ENCODE results near the gene ACTR1B.
"Not testable (repeated sequence)": the region's sequence is repeated elsewhere in the genome, so short reads cannot be mapped to it uniquely, and the experiment has no call there.

The ACTR1B gene

GRCh38 chr2:97673182-97673914 is 9.5 kb upstream of the ACTR1B start:
- DNase-seq (ENCODE audit: insufficient read length, low spot score) (no peak), FAIRE-seq (no peak)
- TF ChIP-seq POLR2A (IDR thresholded peaks at IDR 0.05; ENCODE audit: low read depth, low read length): no peak

- FAIRE-seq; DNase-seq (ENCODE audit: insufficient read length, low spot score): not testable (repeated sequence)
These were observed 8.8 kb upstream of the ACTR1B start for GRCh38 chr2:97672606-97673140.

GRCh38 chr2:97671526-97671925 is 7.7 kb upstream of the ACTR1B start:
- DNase-seq (ENCODE audit: insufficient read length, low spot score): no peak
- FAIRE-seq: no peak
- TF ChIP-seq POLR2A (IDR thresholded peaks at IDR 0.05; ENCODE audit: low read depth, low read length): no peak

- DNase-seq (ENCODE audit: insufficient read length, low spot score): no peak
- TF ChIP-seq POLR2A (IDR thresholded peaks at IDR 0.05; ENCODE audit: low read depth, low read length): no peak
- no peak for FAIRE-seq
These were observed 6.6 kb upstream of the ACTR1B start for GRCh38 chr2:97670471-97670870.

- FAIRE-seq (no peak), DNase-seq (ENCODE audit: insufficient read length, low spot score) (no peak)
- no peak for TF ChIP-seq POLR2A (IDR thresholded peaks at IDR 0.05; ENCODE audit: low read depth, low read length)
These were observed 5.6 kb upstream of the ACTR1B start, which contains the start of gene C2orf92 for GRCh38 chr2:97669448-97669847. Gene C2orf92 (plus strand): TSS chr2:97669713. CDS start chr2:97669789, 76 bp downstream.

- TF ChIP-seq POLR2A (IDR thresholded peaks at IDR 0.05; ENCODE audit: low read depth, low read length): no peak
- FAIRE-seq (no peak), DNase-seq (ENCODE audit: insufficient read length, low spot score) (no peak)
These were observed 759 bp upstream of the ACTR1B start for GRCh38 chr2:97664636-97664970.

- no peak for FAIRE-seq
These were observed 250 bp downstream of the ACTR1B start for GRCh38 chr2:97663626-97663961.

GRCh38 chr2:97662895-97663625 is 784 bp downstream of the ACTR1B start:
- peak; percentile 93 for FAIRE-seq
- TF ChIP-seq POLR2A (IDR thresholded peaks at IDR 0.05; ENCODE audit: low read depth, low read length): 0 out of 2 replicates have a peak, but pooled peaks have one; percentile 19

More at GRCh38 chr2:97663626-97663961, 250 bp downstream of the ACTR1B start:
- peak; percentile 48 for TF ChIP-seq POLR2A (IDR thresholded peaks at IDR 0.05; ENCODE audit: low read depth, low read length)
- no peak for DNase-seq (ENCODE audit: insufficient read length, low spot score)

GRCh38 chr2:97662386-97662894 is 1.4 kb downstream of the ACTR1B start:
- FAIRE-seq: no peak
- DNase-seq (ENCODE audit: insufficient read length, low spot score): no peak

More at GRCh38 chr2:97662895-97663625, 784 bp downstream of the ACTR1B start:
- DNase-seq (ENCODE audit: insufficient read length, low spot score): peak; percentile 88

GRCh38 chr2:97661927-97662326 is 1.9 kb downstream of the ACTR1B start:
- no peak for TF ChIP-seq POLR2A (IDR thresholded peaks at IDR 0.05; ENCODE audit: low read depth, low read length)
- FAIRE-seq: no peak
- DNase-seq (ENCODE audit: insufficient read length, low spot score): no peak

More at GRCh38 chr2:97662386-97662894, 1.4 kb downstream of the ACTR1B start:
- TF ChIP-seq POLR2A (IDR thresholded peaks at IDR 0.05; ENCODE audit: low read depth, low read length): no peak

GRCh38 chr2:97660775-97661389 is 3.0 kb downstream of the ACTR1B start:
- DNase-seq (ENCODE audit: insufficient read length, low spot score) (no peak), FAIRE-seq (no peak)
- no peak for TF ChIP-seq POLR2A (IDR thresholded peaks at IDR 0.05; ENCODE audit: low read depth, low read length)

- TF ChIP-seq POLR2A (IDR thresholded peaks at IDR 0.05; ENCODE audit: low read depth, low read length): no peak
- no peak for DNase-seq (ENCODE audit: insufficient read length, low spot score)
- no peak for FAIRE-seq
These were observed 3.6 kb downstream of the ACTR1B start for GRCh38 chr2:97660044-97660774.

GRCh38 chr2:97659256-97660043 is 4.4 kb downstream of the ACTR1B start:
- DNase-seq (ENCODE audit: insufficient read length, low spot score) (no peak), FAIRE-seq (no peak)
- no peak for TF ChIP-seq POLR2A (IDR thresholded peaks at IDR 0.05; ENCODE audit: low read depth, low read length)
